Measurements from ENCODE around the gene PSMA5.

The PSMA5 gene

GRCh38 chr1:109392037-109392787 is 34.0 kb downstream of the PSMA5 start:
- H3K4me3 ChIP-seq (ENCODE audit: low read depth, low read length), result no peak overlapping the region
- TF ChIP-seq CTCF (IDR thresholded peaks at IDR 0.05; ENCODE audit: low read depth, low read length, missing control alignments), result no peak
- DNase-seq (ENCODE audit: low read depth), result no peak

DNA sequence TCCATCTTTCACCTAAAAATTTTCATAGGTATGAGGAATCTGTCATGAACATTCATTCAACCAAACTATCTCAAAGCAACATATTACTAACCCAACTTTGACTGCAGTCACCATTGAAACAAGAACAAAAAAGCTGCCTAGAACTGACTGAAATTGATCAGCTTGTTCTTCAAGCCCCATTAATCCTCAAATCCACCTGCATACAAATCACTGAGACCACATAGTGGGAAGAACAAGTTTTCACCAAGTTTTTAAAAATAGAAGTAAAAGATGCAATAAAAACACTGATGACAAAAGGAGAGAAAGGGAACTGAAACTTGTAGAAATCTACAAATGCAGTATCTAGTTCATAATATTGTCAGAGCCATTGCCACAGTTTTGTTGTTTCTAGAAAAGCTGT is 34.6 kb downstream of the PSMA5 start:
- no peak overlapping the region for H3K4me3 ChIP-seq (ENCODE audit: low read depth, low read length)
- TF ChIP-seq CTCF (IDR thresholded peaks at IDR 0.05; ENCODE audit: low read depth, low read length, missing control alignments), result no peak
- DNase-seq (ENCODE audit: low read depth), result peak; percentile 59

GRCh38 chr1:109391157-109391556 is 35.1 kb downstream of the PSMA5 start:
- no peak for TF ChIP-seq CTCF (IDR thresholded peaks at IDR 0.05; ENCODE audit: low read depth, low read length, missing control alignments)
- H3K4me3 ChIP-seq (ENCODE audit: low read depth, low read length), result no peak overlapping the region; the same call in 1 of the 2 replicates
- DNase-seq (ENCODE audit: low read depth), result no peak

DNA sequence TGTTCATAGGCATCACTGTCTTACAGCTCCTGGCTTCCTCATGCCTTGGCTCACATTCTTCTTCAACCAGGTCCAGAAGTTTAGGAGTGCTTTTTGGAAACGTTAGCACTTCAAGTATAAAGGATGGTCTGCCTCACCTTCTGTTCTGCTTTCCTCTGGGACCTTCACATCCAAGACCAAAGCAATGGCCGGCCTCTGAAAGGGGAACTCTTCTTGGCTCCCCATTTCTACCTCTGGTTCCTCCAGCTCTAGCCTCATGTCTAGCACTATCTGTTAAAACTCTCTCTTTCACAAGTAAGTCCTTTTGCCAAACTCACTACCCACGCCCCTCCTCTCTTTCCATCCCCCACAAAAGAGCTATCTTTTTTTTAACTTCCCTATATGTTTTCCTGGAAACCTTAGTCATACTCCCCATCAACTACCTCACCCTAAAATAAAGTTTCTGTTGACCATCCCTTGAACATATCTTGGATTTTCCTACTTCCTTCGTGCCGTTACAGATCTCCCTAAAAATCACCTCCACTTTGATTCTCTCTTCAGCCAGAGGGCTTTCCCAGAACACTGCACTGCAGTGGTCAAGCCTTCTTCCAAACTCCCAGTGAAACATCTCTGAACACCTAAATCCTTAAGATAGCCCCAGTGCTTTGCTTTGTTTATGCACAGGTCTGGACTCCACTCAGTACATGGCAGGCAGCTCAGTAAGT is 36.5 kb downstream of the PSMA5 start:
- DNase-seq (ENCODE audit: low read depth), result no peak
- no peak overlapping the region for H3K4me3 ChIP-seq (ENCODE audit: low read depth, low read length)
- no peak for TF ChIP-seq CTCF (IDR thresholded peaks at IDR 0.05; ENCODE audit: low read depth, low read length, missing control alignments)

DNA sequence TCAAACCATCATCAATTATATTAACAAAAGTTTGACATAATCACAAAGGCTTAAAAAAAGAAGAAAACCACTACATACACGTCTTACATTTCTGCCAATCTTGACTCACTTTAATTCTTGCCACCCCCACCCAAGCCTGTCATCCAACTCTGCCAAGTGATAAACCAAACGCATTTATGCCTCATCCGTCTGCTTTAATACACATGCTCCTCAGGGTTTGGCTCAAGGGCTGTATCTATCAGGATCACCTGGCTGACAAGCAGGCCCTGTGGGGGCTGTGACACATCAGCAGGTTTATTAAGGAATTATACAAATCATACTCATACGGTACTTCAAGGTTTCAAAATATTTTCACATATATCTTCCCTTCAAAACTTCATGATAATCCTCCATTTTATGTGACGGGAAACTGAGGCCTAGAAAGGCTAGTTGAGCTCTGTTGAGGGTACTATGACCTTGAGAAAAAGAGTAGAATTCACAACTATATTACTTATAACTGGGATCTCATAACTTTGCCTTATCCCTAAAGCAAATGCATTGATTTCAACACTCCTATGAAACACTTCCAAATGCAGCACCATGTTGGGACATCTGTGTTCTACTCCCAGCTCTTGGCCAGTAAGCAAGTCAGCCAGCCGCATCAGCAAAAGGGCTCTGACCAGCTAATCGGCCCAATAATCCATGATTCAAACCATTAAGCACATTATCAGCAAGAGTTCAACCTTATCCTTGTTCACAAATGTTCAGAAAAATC is 37.2 kb downstream of the PSMA5 start:
- H3K4me3 ChIP-seq (ENCODE audit: low read depth, low read length), result no peak overlapping the region
- no peak for DNase-seq (ENCODE audit: low read depth)
- no peak for TF ChIP-seq CTCF (IDR thresholded peaks at IDR 0.05; ENCODE audit: low read depth, low read length, missing control alignments)

- no peak overlapping the region for H3K4me3 ChIP-seq (ENCODE audit: low read depth, low read length)
- no peak for DNase-seq (ENCODE audit: low read depth)
Measured at GRCh38 chr1:109388208-109388711, 38.0 kb downstream of the PSMA5 start.

More at GRCh38 chr1:109388208-109388711, 38.0 kb downstream of the PSMA5 start:
- TF ChIP-seq CTCF (IDR thresholded peaks at IDR 0.05; ENCODE audit: low read depth, low read length, missing control alignments), result no peak
